ENCODE results near the gene ATXN1. TPM values are rescaled to one million over a fixed set of nuclear protein-coding genes. Genes with fewer than 3 reads are reported as not detected.

The ATXN1 gene
- polyA plus RNA-seq, 2 of the 4 experiments (the other 2 are of a cell fraction), result 2.9 to 8.3 TPM

GRCh38 chr6:16769131-16769985 is 8.1 kb upstream of the ATXN1 start:
- Histone ChIP-seq H3K9me3 (no peaks in the 10 kb centered on the region), H3K27ac (peak overlapping the region; percentile 68 to 85), H3K4me2 (peak overlapping the region; percentile 77), H3K4me1 (peaks cover 58% of the 10 kb centered on the region), H3K4me3 (peak overlapping the region; percentile 13; the same call in 1 of the 3 replicates)
- DNase-seq (ENCODE audit: low read depth in 1 of 2, low spot score in 1 of 2) (peak; percentile 49 to 91), ATAC-seq (peak; percentile 82 to 84), FAIRE-seq (no peak)
- POLR2A ChIA-PET, result no interaction called here
- CTCF ChIA-PET, result interaction anchor here (0.5 to 3.3 kb wide), 8 partner anchors 8 to 437 kb away, joined by 3 to 18 read pairs (median 7); partner anchors contain the start of gene ATXN1
- 1% methylated on average over 8 of the region's 8 CpGs for WGBS (ENCODE audit: missing lambda C conversion rate)
- TF ChIP-seq CEBPB (IDR thresholded peaks at IDR 0.05), result peak; percentile 51 to 71; a peak in 3 of 4 replicates
- no peak for TF ChIP-seq EHMT2 (IDR thresholded peaks at IDR 0.05; ENCODE audit: low read depth)
- TF ChIP-seq POLR2A (IDR thresholded peaks at IDR 0.05; ENCODE audit: low read length), result no peak
- TF ChIP-seq EP300 (IDR thresholded peaks at IDR 0.05), result peak; percentile 31 to 70; a peak in 3 of 5 replicates
- peak; percentile 64 for TF ChIP-seq FOSL2 (IDR thresholded peaks at IDR 0.05)
- TF ChIP-seq FOSL2 (CRISPR knock-in tag; IDR thresholded peaks at IDR 0.05), result peak; percentile 84
- TF ChIP-seq JUNB (IDR thresholded peaks at IDR 0.05), result peak; percentile 68
- TF ChIP-seq RAD21 (conservative IDR thresholded peaks at IDR 0.05 in 1 of 2, IDR thresholded peaks at IDR 0.05 in 1 of 2), result no peak
- no peak for TF ChIP-seq MAFK (IDR thresholded peaks at IDR 0.05; ENCODE audit: partially characterized antibody)
- peak; percentile 86 for TF ChIP-seq GATA3 (IDR thresholded peaks at IDR 0.05; ENCODE audit: borderline replicate concordance)
- peak; percentile 33; the same call in 1 of the 2 replicates for TF ChIP-seq USF2 (IDR thresholded peaks at IDR 0.05)
- TF ChIP-seq MAX (IDR thresholded peaks at IDR 0.05), result peak; percentile 14; the same call in 1 of the 2 replicates
- TF ChIP-seq JUN (IDR thresholded peaks at IDR 0.05), result peak; percentile 56 to 67; a peak in 4 of 5 replicates

GRCh38 chr6:16768477-16768830 is 7.2 kb upstream of the ATXN1 start:
- 19% methylated on average over 3 of the region's 3 CpGs for WGBS (ENCODE audit: missing lambda C conversion rate)
- FAIRE-seq (no peak), ATAC-seq (no peak), DNase-seq (ENCODE audit: low read depth in 1 of 2, low spot score in 1 of 2) (no peak)
- no peaks in the 10 kb centered on the region for H3K9me3 ChIP-seq
- POLR2A ChIA-PET, result interaction anchor here (0.5 kb wide), 1 partner anchor 377 kb away, joined by 3 read pairs; no protein-coding TSS in a partner anchor
- H3K4me3 ChIP-seq, result 0 out of 3 replicates have a peak overlapping the region, but pooled peaks have one; percentile 13
- H3K27ac ChIP-seq, result peak overlapping the region; percentile 68 to 85
- H3K4me2 ChIP-seq, result peak overlapping the region; percentile 77
- CTCF ChIA-PET, result interaction anchor here (1.4 to 2.3 kb wide), 6 partner anchors 11 to 482 kb away, joined by 3 to 7 read pairs (median 4); no protein-coding TSS in a partner anchor
- TF ChIP-seq SMC3 (IDR thresholded peaks at IDR 0.05) (no peak), KDM5A (IDR thresholded peaks at IDR 0.05) (no peak), ZSCAN20 (CRISPR knock-in tag; IDR thresholded peaks at IDR 0.05) (no peak), MYC (IDR thresholded peaks at IDR 0.05; ENCODE audit: borderline replicate concordance, low read length) (no peak), PBX3 (IDR thresholded peaks at IDR 0.05) (no peak), KDM1A (IDR thresholded peaks at IDR 0.05; ENCODE audit: low read depth) (no peak), FOXS1 (CRISPR knock-in tag; IDR thresholded peaks at IDR 0.05) (no peak), HDAC2 (IDR thresholded peaks at IDR 0.05) (no peak), CBX8 (IDR thresholded peaks at IDR 0.05) (no peak), ZC3H11A (IDR thresholded peaks at IDR 0.05) (no peak), POLR2A (IDR thresholded peaks at IDR 0.05; ENCODE audit: low read length) (no peak), E2F6 (IDR thresholded peaks at IDR 0.05; ENCODE audit: borderline replicate concordance, low read depth) (no peak), CEBPB (IDR thresholded peaks at IDR 0.05) (no peak), REST (IDR thresholded peaks at IDR 0.05) (no peak), HOXB5 (CRISPR knock-in tag; IDR thresholded peaks at IDR 0.05) (no peak), HES2 (IDR thresholded peaks at IDR 0.05) (no peak), NFE2L2 (conservative IDR thresholded peaks at IDR 0.05; ENCODE audit: low read length) (no peak), NPAS2 (CRISPR knock-in tag; IDR thresholded peaks at IDR 0.05; ENCODE audit: borderline replicate concordance) (no peak), CHD4 (IDR thresholded peaks at IDR 0.05; ENCODE audit: borderline replicate concordance) (no peak)
- peaks cover 67% of the 10 kb centered on the region for H3K4me1 ChIP-seq
